ENCODE measurements around the gene CD44. TPM values are rescaled to one million over a fixed set of nuclear protein-coding genes. Genes with fewer than 3 reads are reported as not detected.

The CD44 gene
- total and polyA plus RNA-seq, 9 donors: 8.3 to 330 (median 26.0) TPM

DNA sequence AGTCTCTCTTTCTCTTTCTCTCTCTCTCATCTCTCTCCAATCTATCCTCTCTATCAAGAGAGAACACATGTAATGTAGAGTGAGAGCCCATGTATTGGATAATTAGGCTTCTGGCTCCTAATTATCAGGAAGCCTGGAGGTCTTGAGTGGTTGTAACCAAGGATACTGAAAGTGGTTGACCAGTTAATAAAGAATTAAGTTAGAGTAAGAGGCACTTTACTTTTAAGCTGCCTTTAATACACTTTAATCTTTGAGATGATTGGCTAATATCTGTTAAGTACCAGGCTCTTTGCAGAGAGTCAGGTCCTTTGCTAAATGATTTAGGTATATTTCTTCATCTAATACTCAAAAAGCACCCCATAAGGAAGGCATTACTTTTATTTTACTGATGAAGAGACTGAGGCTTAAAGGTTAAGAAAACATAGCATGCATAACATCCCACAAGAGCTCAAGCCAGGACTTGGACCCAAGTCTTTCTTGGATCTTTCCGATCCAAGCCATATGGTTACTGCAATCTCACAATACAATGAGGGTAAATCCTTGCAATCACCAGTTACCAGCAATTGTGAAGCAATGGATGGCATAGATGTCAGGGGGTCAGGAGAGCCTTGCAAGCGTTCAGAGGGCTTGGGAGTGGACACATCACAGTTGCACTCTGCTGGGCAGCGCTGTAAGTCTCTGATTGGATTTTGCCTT is 22.1 kb downstream of the CD44 start:
- H3K27ac ChIP-seq: no peak overlapping the region
- 69 to 73% (median 73%) methylated on average over 3 of the region's 3 CpGs for WGBS, 3 donors
- H3K4me1 ChIP-seq (ENCODE audit: insufficient read depth): no peaks in the 10 kb centered on the region
- no peak overlapping the region for H3K4me3 ChIP-seq
- no peaks in the 10 kb centered on the region for H3K9me3 ChIP-seq
- TF ChIP-seq EP300 (IDR thresholded peaks at IDR 0.05): no peak
- no peak for TF ChIP-seq POLR2A (IDR thresholded peaks at IDR 0.05)
- TF ChIP-seq CTCF (IDR thresholded peaks at IDR 0.05): no peak
- intact Hi-C loops (cut with DNase I): no loop called here
- no peaks in the 10 kb centered on the region for H3K36me3 ChIP-seq
- DNase-seq: no peak
- no peaks in the 10 kb centered on the region for H3K27me3 ChIP-seq

DNA sequence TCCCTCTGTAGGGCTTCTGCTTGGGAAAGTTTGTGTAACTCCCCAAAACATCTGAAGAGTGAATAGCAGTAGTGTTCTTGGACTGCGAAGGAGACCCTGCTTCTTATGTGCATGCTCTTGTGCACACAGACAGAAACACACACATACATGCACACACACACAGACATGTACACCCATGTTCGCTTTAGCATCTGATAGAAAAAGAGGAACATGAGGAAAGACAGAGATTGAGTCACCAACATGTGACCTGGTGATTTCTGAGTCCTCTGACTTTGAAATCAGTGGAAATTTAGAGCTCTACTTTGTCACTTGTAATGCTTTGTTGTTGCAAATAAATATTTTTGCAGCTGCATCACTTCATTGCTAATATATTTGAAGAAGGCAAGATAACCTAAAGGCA is 23.8 kb downstream of the CD44 start:
- H3K27ac ChIP-seq: no peak overlapping the region
- TF ChIP-seq CTCF (IDR thresholded peaks at IDR 0.05) (no peak), POLR2A (IDR thresholded peaks at IDR 0.05) (no peak), EP300 (IDR thresholded peaks at IDR 0.05) (no peak)
- WGBS, 3 donors: 93 to 98% (median 97%) methylated on average over 2 of the region's 2 CpGs
- peaks cover 5% of the 10 kb centered on the region for H3K4me1 ChIP-seq (ENCODE audit: insufficient read depth)
- intact Hi-C loops (cut with DNase I): no loop called here
- no peak for DNase-seq
- no peak overlapping the region for H3K4me3 ChIP-seq
- H3K9me3 ChIP-seq: no peaks in the 10 kb centered on the region
- no peaks in the 10 kb centered on the region for H3K36me3 ChIP-seq
- no peaks in the 10 kb centered on the region for H3K27me3 ChIP-seq

DNA sequence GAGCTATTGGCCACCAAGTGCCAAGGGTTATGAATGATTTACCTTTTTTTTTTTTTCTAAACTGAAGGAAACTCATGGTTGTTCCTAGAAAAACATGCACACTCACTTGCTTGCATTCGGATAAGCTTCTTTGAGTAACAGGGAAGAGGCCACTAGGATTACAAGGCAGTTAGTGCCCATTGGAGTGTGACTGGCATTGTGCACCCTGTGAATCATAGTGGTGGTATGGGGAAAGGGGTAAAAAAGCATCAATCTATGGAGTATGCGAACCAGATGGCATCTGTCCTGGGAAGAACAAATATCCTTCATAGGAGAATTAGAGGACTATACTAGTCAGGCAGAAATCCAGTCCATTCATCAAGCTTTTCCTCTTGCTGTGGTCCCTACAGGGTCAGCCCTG is 24.2 kb downstream of the CD44 start:
- Histone ChIP-seq H3K9me3 (no peaks in the 10 kb centered on the region), H3K4me3 (no peak overlapping the region), H3K27me3 (no peaks in the 10 kb centered on the region), H3K36me3 (no peaks in the 10 kb centered on the region), H3K27ac (no peak overlapping the region), H3K4me1 (ENCODE audit: insufficient read depth) (peaks cover 5% of the 10 kb centered on the region)
- DNase-seq: no peak
- WGBS, 3 donors: 86 to 92% (median 91%) methylated on average over 2 of the region's 2 CpGs
- TF ChIP-seq EP300 (IDR thresholded peaks at IDR 0.05): no peak
- TF ChIP-seq CTCF (IDR thresholded peaks at IDR 0.05): no peak
- TF ChIP-seq POLR2A (IDR thresholded peaks at IDR 0.05): no peak
- intact Hi-C loops (cut with DNase I): no loop called here

DNA sequence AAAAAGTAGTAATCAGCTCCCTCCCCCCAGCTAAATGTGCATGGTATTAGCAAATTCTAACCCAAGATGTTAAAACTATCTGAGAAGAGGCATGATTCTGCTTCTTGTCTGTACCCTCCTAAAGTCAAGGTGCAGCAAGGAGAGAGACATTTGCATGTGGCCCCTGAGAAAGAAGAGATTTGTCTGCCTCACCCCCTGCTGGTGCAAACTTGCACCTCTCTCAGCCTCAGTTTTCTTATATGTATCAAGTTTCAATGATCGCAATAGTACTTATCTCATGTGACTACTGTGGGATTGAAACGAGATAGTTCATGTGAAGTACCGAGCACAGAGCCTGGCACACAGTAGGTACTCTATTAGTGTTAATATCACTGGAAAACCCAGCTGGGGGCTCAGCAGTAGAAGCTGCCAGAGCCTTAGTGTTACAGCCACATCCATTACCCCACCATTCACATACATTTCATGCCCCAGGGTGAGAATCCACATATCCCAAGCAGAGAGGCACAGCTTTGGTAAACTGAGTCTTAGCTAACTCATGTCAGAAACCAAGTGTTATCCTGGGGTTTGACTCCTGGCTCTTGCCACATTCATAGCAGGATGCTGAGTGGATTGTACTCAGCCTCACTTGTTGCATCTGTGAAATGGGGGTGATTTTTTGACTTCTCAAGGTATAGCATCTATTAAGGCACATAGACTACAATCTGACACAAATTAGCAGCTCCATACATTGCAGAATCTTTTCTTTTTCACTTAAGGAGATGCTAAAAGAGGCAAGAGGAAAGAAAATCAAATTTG is 24.9 kb downstream of the CD44 start:
- intact Hi-C loops (cut with DNase I): no loop called here
- 76 to 85% (median 85%) methylated on average over 3 of the region's 3 CpGs for WGBS, 3 donors
- DNase-seq: no peak
- Histone ChIP-seq H3K27ac (no peak overlapping the region), H3K36me3 (no peaks in the 10 kb centered on the region), H3K27me3 (no peaks in the 10 kb centered on the region), H3K4me1 (ENCODE audit: insufficient read depth) (peaks cover 5% of the 10 kb centered on the region), H3K9me3 (no peaks in the 10 kb centered on the region), H3K4me3 (no peak overlapping the region)
- TF ChIP-seq POLR2A (IDR thresholded peaks at IDR 0.05): no peak
- TF ChIP-seq EP300 (IDR thresholded peaks at IDR 0.05): no peak
- TF ChIP-seq CTCF (IDR thresholded peaks at IDR 0.05): no peak

Measured in ovary (tissue), 9 donors.